Fibroblast of pulmonary artery (primary cell): ENCODE data around the gene PAX5.

Experiments used
- DNase-seq: peaks from one replicate; pipeline ENCODE4 v3.0.0-alpha.2; 2010; ENCODE audit warnings: low read depth
- H3K4me3 ChIP-seq: replicated peaks from 2 replicates; pipeline ENCODE4 v1.5.1; 2011; ENCODE audit warnings: low read depth, mild to moderate bottlenecking, control low read depth, low read length, moderate library complexity
- TF ChIP-seq, protein P1 (sequence below): IDR thresholded peaks from 2 replicates; pipeline ENCODE4 v1.5.1; 2011; ENCODE audit warnings: mild to moderate bottlenecking, control low read depth, low read length, inconsistent platforms; ENCODE audit errors: missing control alignments

Gene PAX5

GRCh38 chr9:37042421-37042820 is 8.4 kb upstream of the PAX5 start:
- no peak for DNase-seq
- TF ChIP-seq, protein P1, sequence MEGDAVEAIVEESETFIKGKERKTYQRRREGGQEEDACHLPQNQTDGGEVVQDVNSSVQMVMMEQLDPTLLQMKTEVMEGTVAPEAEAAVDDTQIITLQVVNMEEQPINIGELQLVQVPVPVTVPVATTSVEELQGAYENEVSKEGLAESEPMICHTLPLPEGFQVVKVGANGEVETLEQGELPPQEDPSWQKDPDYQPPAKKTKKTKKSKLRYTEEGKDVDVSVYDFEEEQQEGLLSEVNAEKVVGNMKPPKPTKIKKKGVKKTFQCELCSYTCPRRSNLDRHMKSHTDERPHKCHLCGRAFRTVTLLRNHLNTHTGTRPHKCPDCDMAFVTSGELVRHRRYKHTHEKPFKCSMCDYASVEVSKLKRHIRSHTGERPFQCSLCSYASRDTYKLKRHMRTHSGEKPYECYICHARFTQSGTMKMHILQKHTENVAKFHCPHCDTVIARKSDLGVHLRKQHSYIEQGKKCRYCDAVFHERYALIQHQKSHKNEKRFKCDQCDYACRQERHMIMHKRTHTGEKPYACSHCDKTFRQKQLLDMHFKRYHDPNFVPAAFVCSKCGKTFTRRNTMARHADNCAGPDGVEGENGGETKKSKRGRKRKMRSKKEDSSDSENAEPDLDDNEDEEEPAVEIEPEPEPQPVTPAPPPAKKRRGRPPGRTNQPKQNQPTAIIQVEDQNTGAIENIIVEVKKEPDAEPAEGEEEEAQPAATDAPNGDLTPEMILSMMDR: no peak
- H3K4me3 ChIP-seq: no peak overlapping the region

DNA sequence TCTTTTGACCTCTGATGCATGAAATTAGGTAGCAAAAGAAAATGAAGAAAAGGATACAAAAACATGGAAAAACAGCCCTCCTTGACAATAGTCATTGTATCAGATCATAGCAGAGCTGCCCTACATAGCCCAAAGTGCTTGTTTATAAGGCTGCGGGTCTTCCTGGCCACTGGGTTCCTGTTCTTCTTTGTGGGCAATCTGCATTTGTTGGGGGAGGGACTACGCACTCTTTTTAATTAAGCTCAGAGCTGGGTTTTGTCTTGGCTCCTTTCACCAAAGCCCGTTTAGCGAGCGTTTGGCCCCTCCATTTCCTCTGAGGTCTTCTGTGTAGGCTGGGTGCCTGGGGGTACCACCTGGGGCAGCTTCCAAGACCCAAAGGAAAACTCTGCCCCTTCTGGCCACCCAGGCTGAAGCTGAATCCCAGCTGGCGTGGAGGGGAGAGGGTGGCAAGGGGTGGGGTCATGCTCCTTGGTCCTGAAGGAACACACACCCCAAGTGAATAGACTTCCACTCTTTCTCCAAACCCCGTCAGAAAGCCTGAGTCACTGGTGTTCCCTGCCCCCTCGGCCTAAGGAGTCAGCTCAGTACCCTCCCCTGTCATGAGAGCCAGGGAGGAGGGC is 6.5 kb upstream of the PAX5 start:
- no peak overlapping the region for H3K4me3 ChIP-seq
- no peak for DNase-seq
- TF ChIP-seq, protein P1: no peak

- H3K4me3 ChIP-seq: no peak overlapping the region
- no peak for DNase-seq
- TF ChIP-seq, protein P1: no peak
These were observed 4.9 kb upstream of the PAX5 start for GRCh38 chr9:37038943-37039464.

GRCh38 chr9:37038302-37038942 is 4.4 kb upstream of the PAX5 start:
- no peak overlapping the region for H3K4me3 ChIP-seq
- DNase-seq: no peak
- TF ChIP-seq, protein P1: no peak

- H3K4me3 ChIP-seq: peak overlapping the region; percentile 49
- DNase-seq: no peak
- TF ChIP-seq, protein P1: no peak
These were observed 3.6 kb upstream of the PAX5 start for GRCh38 chr9:37037503-37038301.

GRCh38 chr9:37036776-37037502 is 2.9 kb upstream of the PAX5 start:
- peak; percentile 33 for DNase-seq
- peak overlapping the region; percentile 49 for H3K4me3 ChIP-seq
- TF ChIP-seq, protein P1: no peak
